Measurements from ENCODE around the gene FSTL4.

DNA sequence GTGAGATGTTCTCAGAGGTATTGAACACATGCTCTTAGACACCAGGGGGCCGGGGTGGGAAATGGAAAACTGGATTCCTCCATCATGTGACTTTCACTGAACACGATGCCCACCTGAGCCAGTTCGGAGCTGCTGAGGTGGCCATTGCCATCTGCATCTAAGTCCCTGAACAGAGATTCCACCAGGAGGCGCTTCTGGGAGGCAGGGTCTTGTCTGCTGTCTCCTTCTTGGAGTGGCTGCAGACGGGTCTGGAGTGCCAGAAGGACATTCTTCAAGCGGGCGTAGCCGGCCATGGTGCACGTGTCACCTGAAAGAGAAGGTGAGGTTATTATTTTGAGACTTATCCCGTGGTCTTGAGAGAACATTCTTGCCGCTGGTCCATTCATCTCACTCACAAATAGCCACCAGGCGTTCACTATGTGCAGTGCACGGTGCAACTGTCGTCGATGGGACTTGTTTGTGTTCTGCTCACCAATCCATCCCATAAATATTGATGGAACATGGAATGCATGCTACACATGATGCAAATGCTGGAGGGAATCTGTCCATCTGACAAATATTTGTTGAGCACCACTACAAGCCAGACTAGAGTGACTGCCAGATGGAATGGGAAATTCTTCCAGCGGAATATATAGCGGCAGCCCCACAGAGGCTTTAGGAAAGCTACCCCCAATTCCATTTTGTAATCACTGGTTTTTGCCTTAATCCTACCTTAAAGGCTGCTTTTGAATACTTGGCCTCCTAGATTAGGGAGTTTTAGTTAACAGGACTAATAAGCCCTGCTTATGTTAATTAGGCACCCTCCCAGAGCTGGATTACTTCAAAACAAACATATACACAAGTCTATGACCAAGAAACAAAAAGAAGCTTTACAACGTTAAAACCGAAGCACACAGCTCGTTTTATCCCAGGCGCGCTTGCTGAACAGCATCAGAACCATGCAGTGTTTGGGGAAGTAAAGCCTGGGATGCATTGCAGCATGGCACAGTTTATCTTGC is 295.7 kb downstream of the FSTL4 start:
- TF ChIP-seq, protein P1, sequence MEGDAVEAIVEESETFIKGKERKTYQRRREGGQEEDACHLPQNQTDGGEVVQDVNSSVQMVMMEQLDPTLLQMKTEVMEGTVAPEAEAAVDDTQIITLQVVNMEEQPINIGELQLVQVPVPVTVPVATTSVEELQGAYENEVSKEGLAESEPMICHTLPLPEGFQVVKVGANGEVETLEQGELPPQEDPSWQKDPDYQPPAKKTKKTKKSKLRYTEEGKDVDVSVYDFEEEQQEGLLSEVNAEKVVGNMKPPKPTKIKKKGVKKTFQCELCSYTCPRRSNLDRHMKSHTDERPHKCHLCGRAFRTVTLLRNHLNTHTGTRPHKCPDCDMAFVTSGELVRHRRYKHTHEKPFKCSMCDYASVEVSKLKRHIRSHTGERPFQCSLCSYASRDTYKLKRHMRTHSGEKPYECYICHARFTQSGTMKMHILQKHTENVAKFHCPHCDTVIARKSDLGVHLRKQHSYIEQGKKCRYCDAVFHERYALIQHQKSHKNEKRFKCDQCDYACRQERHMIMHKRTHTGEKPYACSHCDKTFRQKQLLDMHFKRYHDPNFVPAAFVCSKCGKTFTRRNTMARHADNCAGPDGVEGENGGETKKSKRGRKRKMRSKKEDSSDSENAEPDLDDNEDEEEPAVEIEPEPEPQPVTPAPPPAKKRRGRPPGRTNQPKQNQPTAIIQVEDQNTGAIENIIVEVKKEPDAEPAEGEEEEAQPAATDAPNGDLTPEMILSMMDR (IDR thresholded peaks at IDR 0.05), result peak; percentile 72
- no peak for TF ChIP-seq ZFX (IDR thresholded peaks at IDR 0.05; ENCODE audit: borderline replicate concordance)
